LNCAP (cell line): ENCODE measurements around the gene CTXN1.

Experiments
- CTCF ChIP-seq: fragments of 450-650 bp; IDR thresholded peaks from 2 replicates; pipeline ENCODE4 v1.5.1; 2017; ENCODE audit warnings: mild to moderate bottlenecking

The CTXN1 gene

DNA sequence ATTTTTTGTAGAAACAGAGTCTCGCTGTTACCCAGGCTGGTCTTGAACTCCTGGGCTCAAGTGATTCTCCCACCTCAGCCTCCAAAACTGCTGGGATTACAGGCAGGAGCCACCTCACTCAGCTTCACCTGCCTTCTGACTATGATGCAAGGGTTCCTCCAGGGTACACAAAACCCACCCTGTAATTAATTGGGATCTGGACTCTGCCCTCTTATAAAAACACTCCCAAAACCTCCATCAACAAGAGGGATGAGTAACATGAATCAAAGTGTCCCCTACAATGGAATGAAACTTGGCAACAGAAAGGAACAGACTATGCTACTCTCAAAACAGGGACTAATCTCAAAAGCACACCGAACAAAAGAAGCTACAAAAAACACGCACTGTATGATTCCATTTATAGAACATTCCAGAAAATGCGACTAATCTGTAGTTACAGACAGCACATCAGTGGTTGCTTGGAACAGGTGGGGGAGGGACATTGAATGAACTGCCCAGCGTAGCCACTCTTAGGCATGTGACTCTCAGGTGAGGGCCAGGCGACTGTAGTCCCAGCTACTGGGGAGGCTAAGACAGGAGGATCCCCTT lies 48.6 kb downstream of the CTXN1 start:
- no peak for TF ChIP-seq CTCF

DNA sequence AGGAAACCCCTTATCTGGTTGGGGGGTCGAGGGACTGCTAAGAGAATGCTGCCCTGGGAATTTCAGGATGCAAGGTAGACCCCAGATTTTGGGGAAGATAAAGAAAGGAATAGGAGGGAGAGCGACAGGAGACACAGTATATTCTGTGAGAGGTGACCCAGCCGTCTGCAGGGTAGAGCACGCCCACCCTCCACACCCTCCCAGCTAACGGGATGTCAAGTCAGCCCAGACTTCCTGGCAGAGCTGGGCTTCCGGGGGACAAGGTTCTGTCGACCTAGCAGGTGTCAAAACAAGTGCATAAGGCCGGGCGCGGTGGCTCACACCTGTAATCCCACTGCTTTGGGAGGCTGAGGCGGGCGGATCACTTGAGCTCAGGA lies 51.0 kb downstream of the CTXN1 start:
- no peak for TF ChIP-seq CTCF
